SK-N-MC (cell line): Measurements from ENCODE around the gene MLX.

Source experiments
- EZH2 ChIP-seq: fragments of 200-600 bp; sonication (generic); IDR thresholded peaks from one replicate; pipeline ENCODE4 v1.6.1; 2017; ENCODE audit warnings: antibody characterized with exemption
- FOXP2 ChIP-seq: optimal IDR thresholded peaks from 2 replicates; pipeline ENCODE3; 2011; ENCODE audit warnings: mild to moderate bottlenecking, moderate library complexity; ENCODE audit not compliant: insufficient read depth; ENCODE audit errors: extremely low read length, control extremely low read depth
- POLR2AphosphoS5 ChIP-seq: IDR thresholded peaks from 2 replicates; pipeline ENCODE4 v1.6.1; 2012; ENCODE audit warnings: mild to moderate bottlenecking, low read depth, low read length, borderline replicate concordance

DNA sequence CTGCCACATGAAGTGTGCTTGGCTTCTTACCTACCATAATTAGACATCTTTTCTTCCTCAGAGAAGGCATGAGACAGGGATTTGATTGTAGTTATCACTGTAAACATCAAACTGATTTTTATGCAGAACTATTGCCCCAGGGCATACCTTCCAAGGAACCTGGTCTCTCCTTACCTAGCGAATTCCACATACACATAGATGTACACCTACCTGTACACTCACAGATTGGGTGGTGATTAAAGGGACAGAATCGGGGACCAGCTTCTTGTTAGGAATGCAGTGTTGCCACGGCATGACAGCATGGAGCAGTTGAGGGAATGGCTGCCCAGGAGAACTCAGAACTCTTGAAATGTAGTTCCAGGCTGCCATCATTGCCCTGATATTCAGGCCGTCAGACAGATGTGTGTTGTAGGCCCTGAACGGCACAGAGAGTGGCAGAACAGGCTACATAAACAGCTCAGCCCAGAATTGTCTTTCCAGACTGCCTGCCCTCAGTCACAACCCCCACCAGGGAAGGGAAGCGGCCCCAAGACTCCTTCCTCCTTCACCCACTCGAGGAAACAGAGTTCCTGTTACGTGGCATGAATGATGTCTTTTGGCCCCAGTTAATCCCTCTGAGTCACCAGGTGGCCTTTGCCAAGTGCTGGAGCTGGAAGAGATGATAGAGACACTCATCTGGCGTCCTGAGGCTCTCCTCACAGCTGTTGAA is 48.7 kb upstream of the MLX start:
- no peak for TF ChIP-seq POLR2AphosphoS5
- TF ChIP-seq EZH2, result no peak
- no peak for TF ChIP-seq FOXP2
